DOHH2 (cell line): ENCODE measurements around the gene EDAR.

Experiments used
- CTCF ChIP-seq: fragments of 200-600 bp; sonication (generic); IDR thresholded peaks from one replicate; pipeline ENCODE4 v1.5.1; 2014; ENCODE audit warnings: antibody characterized with exemption, mild to moderate bottlenecking, low read depth, low read length; ENCODE audit not compliant: poor library complexity, severe bottlenecking
- EZH2phosphoT487 ChIP-seq: fragments of 200-600 bp; sonication (generic); IDR thresholded peaks from 2 replicates; pipeline ENCODE4 v1.6.1; 2017; ENCODE audit warnings: borderline replicate concordance, mild to moderate bottlenecking, antibody characterized with exemption, low read length, moderate library complexity, mixed read lengths

DNA sequence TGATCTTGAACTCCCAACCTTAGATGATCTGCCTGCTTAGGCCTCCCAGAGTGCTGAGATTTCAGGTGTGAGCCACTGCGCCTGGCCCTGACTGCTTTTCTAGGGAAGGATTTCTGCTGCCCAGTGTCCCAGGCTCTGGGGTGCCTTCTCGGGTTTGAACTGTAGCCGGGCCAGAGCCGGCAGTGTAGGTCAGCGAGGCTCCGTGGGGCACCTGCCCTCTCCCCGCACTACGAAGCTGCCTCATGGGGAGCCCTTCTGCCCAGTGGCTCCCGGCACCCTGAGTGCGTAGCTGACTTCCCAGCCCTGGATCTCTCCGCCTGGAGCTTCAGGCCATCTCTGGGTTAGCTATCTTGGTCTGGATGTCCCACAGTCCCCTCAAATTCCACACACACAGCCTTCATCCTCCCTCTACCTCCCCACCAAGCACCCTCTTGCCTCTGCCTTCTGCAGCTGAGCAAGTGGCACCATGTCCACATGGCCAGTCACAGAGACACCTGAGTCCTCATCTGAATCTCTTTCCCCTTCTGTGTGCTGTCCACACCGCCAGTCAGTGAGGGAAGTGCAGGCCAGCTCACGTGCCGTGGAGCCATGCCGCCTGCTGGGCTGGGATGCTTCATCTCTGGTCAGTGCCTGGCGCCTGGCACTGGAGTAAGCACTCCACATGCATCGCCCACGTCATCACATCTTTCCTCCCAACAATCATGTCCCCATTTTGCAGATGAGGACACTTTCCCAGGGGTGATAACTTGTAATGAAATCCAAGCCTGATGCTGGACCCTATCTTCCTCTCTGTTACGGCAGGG lies 69.2 kb downstream of the EDAR start:
- TF ChIP-seq EZH2phosphoT487: no peak
- no peak for TF ChIP-seq CTCF
